Activated CD4-positive, alpha-beta T cell treated with anti-CD3 and anti-CD28 coated beads, Interleukin-2, amount 50 U/mL, for 16 hours (primary cell): Measurements from ENCODE around the gene PCARE.
A peak's percentile ranks its signal among the peaks of the same experiment; 100 is the strongest.
"Not testable (repeated sequence)": the region's sequence is repeated elsewhere in the genome, so short reads cannot be mapped to it uniquely, and the experiment has no call there.

ENCODE experiments used
- DNase-seq: peaks from one replicate; pipeline ENCODE4 v3.0.0-alpha.2; 2020

The PCARE gene

GRCh38 chr2:29074411-29074810 is at the start of gene PCARE:
PCARE (minus strand) TSS chr2:29074523; CDS start chr2:29074261, 262 bp downstream.
- no peak for DNase-seq

- no peak for DNase-seq
Measured at GRCh38 chr2:29123617-29124349, 49.5 kb upstream of the PCARE start.

- no peak for DNase-seq
Measured at GRCh38 chr2:29120846-29121245, 46.5 kb upstream of the PCARE start.

- DNase-seq, result no peak
Measured at GRCh38 chr2:29119211-29119610, 44.9 kb upstream of the PCARE start.

- DNase-seq, result no peak
Measured at GRCh38 chr2:29117636-29118303, 43.4 kb upstream of the PCARE start.

GRCh38 chr2:29115797-29116781 is 41.8 kb upstream of the PCARE start:
- peak; percentile 91 for DNase-seq

GRCh38 chr2:29114946-29115609 is 40.8 kb upstream of the PCARE start, which contains the start of gene CLIP4:
CLIP4 (plus strand) TSS chr2:29115415; CDS start chr2:29121389, 5,974 bp downstream.
- DNase-seq, result peak; percentile 44

GRCh38 chr2:29114586-29114945 is 40.2 kb upstream of the PCARE start:
- DNase-seq, result no peak

- no peak for DNase-seq
Measured at GRCh38 chr2:29113891-29114321, 39.6 kb upstream of the PCARE start.

GRCh38 chr2:29113027-29113686 is 38.8 kb upstream of the PCARE start:
- no peak for DNase-seq

GRCh38 chr2:29112379-29112778 is 38.1 kb upstream of the PCARE start:
- no peak for DNase-seq

GRCh38 chr2:29110916-29111535 is 36.7 kb upstream of the PCARE start:
- peak; percentile 62 for DNase-seq

GRCh38 chr2:29109246-29109645 is 34.9 kb upstream of the PCARE start:
- no peak for DNase-seq

GRCh38 chr2:29108225-29108624 is 33.9 kb upstream of the PCARE start:
- no peak for DNase-seq

- DNase-seq, result not testable (repeated sequence)
Measured at GRCh38 chr2:29107547-29107946, 33.2 kb upstream of the PCARE start.

GRCh38 chr2:29106980-29107388 is 32.7 kb upstream of the PCARE start:
- DNase-seq, result no peak

GRCh38 chr2:29106256-29106655 is 31.9 kb upstream of the PCARE start:
- DNase-seq, result no peak

GRCh38 chr2:29105375-29105774 is 31.1 kb upstream of the PCARE start:
- no peak for DNase-seq

GRCh38 chr2:29104688-29105087 is 30.4 kb upstream of the PCARE start:
- no peak for DNase-seq

- no peak for DNase-seq
Measured at GRCh38 chr2:29100564-29100963, 26.2 kb upstream of the PCARE start.

- DNase-seq, result no peak
Measured at GRCh38 chr2:29097569-29097968, 23.2 kb upstream of the PCARE start.

GRCh38 chr2:29096969-29097368 is 22.6 kb upstream of the PCARE start:
- no peak for DNase-seq
